HG03175 (cell line): ENCODE data around the gene ERP27.

Experiments used
- ATAC-seq: cut with Tn5 transposase; IDR thresholded peaks from one replicate; pipeline ENCODE4 v1.9.1; 2021; ENCODE audit warnings: mild to moderate bottlenecking, moderate library complexity; ENCODE audit not compliant: unreplicated experiment

ERP27 gene

GRCh38 chr12:14937014-14937413 lies 1.3 kb downstream of the ERP27 start:
- no peak for ATAC-seq

DNA sequence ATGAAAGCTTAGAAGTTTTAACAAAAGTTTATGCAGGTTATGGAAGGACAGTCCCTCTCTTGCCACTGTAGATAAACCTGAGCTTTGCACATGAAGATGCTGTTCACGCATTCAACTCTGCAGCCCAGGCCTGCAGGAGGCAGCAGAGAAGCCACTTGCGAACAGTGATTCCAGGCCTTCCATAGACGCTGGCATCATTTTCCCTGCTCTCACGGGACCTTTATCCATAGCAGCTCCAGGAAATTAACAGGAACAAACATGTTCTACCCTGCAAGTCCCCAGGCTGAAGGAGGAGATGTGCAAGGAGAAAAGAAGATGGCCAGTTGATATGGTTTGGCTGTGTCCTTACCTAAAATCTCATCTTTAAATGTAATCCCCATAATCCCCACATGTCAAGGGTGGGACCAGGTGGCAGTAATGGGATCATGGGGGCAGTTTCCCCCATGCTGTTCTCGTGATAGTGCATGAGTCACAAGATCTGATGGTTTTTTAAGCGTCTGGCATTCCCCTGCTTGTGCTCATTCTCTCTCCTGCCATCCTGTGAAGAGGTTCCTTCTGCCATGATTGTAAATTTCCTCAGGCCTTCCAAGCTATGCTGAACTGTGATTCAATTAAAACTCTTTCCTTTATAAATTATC lies 2.0 kb downstream of the ERP27 start:
- no peak for ATAC-seq

DNA sequence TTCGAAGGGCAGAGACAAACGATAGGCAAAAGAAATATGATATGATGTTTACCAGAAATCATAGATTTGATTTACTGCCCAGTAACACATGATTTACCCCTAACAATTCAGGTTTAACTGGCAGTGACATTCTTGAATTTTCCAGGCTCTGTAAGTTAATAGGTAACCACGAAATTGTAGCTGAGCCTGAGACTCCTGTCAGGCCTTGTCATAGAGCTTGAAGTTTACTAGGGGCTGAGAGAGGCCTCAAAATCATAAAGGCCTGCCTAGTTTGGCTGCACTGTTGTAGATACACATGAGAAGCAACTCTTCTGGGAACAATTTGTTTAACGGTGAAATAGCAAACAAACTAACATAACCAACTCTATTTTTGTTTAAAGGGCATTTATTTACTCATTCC lies 3.3 kb downstream of the ERP27 start:
- ATAC-seq = no peak

DNA sequence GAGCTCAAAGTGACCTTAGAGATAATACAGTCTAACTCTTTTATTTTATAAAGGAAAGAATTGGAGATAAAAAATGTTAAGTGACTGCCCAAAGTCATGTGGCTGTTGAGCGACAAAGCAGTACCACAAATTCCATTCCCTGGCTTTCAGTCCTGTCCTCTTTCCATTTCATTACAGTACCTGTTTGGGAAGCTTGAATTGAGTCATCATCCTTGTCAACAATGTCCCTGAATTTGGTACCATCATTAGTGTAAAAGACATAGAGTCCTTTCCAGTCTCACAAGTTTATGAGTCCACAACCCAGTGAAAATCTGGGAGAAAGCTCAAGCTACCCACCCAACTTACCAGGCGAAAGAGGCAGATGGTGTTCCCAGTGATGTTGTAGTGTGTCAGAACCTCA lies 3.8 kb downstream of the ERP27 start:
- no peak for ATAC-seq

DNA sequence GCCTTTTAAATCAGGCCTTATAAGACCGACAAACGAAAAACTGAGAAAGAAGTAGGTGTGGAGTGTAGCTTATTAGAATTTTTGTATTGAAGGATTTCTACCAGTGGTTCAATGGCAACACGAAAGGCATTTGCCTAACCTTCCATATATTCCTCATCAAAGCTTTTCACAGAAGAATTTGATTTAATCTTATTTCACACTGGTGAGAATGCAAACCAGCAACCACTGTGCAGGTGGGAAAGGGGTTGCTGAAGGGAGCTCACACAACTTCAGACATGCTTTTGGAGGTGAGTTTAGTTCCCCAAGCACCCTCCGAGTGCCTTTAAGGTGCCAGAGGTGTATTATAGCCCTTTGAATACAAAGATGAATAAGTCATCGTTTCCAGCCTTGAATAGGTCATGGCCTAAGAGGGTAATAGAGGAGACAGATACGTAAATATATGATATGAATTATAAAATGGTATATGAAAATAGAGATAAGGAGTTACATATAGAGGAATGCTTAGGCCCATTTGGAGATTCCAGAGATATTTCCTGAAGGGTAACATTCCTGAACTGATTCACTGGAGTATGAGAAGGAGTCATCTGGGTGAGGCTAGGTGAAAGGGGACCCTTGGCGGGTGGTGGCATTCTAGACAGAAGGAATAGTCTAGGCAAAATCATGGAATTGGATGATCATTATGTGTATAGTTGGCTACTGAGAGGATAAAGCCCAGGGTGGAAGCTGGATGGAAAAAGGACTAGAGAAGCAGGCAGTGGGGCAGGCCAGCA lies 6.4 kb downstream of the ERP27 start:
- ATAC-seq = no peak

DNA sequence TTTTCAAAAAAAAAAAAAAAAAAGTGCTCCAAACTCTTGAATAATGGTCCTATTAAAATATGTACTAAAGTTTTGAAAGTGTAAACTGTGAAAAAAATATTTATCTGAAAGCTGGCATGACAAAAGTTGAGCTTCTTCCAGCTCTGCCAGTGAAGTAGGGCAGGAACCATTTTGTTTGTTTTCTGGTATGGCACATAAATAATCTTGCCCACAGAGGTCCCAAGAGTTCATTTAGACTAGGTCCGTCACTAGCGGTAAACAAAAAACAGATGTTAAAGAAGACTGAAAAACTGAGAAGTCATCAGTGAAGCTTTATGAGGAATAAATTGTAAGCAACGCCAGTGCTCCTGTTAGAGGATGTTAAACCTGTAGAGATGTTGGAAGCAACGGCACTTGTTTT lies 7.0 kb downstream of the ERP27 start:
- ATAC-seq = no peak

GRCh38 chr12:14930299-14930698 lies 8.0 kb downstream of the ERP27 start:
- ATAC-seq = no peak

DNA sequence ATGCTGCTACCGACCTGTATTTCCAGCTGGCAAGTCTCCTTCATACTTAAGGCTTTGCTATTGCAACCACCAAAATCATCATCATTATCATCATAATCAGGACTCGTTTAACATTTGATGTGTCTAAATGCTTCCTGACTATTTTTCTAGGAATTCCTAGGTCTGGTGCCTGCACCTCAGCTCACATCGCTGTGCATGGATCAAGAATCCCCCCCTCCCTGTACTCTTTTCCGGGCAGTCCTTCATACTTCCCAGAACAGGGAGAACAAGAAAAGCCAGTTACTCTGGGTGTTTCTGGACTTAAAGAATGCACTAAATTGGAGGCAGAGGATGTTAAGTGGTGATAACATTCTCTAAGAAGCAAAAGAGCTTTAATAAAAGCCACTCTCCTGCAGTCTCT lies 9.4 kb downstream of the ERP27 start:
- no peak for ATAC-seq

DNA sequence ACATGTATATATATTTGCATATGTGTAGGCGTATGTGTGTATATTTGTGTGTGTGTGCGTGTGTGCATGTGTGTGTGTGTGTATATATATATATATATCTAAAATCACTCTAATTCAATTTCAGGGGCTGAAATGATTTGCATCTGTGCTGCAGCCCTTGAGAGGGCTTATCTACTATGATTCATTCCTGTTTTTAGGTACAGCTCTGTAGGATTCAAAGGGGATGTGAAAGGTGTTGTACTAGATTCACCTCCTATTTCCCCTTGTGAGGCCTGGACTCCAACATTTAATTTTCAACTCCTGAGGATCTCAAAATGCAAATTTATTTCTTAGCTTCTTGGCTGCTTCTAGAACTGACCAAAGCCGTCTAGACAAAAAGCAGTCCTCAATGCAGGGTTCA lies 11.1 kb downstream of the ERP27 start:
- no peak for ATAC-seq

- no peak for ATAC-seq
Observed at GRCh38 chr12:14924541-14924940, 13.8 kb downstream of the ERP27 start.

DNA sequence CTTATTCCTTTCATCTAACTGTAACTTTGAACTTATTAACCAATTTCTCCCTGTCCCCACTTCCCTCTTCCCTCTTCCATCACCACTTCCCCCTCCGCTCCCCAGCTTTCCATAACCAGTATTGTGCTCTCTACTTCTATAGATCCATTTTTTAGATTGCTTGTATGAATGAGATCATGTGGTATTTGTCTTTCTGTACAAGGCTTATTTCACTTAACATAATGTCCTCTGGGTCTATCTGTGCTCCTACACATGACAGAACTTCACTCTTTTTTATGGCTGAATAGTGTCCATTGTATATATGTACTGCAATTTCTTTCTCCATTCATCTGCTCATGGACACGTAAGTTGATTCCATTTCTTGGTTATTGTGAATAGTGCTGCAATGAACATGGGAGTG lies 14.4 kb downstream of the ERP27 start:
- no peak for ATAC-seq

GRCh38 chr12:14921218-14921617 lies 17.1 kb downstream of the ERP27 start:
- ATAC-seq = peak; percentile 64

DNA sequence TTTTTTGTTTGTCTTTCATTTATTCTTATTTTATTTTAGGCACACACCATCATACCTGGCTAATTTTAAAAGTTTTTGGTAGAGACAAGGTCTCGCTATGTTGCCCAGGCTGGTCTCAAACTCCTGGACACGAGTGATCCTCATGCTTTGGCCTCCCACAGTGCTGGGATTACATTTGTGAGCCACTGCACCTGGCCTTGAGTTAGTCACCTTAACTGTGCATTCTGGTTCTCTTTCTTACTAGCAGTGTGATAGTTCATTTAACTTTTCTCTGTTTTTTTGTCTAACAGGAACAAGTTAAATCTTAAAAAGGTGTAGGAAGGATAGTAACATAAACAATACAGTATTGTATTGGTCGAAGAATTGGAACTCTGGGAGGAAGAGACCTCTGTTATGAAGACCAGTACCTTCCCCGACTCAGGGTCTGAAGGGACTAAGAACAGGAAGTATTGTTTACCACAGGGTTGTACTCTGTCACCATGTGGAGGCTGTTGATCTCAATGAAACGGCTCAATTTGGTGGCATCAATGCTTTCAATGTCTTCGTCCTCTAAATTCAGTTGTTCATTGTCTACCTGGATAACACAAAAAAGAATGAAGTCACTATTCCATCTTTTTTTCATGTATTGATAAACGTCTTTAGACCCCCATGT lies 17.7 kb downstream of the ERP27 start:
- peak; percentile 69 for ATAC-seq

DNA sequence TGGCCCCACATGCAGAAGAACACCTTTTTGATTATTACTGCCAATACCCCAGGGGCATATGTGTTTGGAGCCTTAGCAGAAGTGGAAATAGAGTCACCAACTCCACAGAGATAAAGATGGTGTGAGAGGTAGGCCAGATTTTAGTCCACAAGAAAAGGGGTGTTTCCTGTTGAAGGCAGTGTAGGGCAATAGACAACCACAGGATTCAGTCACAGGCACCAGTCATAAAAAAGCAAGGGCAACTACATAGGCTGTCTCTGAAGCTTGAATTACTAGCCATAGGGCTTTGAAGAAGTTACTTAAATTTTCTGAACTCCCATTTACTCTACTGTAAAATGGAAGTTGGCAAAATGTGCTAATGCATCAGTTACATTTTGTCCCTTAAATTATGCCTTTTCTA lies 18.9 kb downstream of the ERP27 start:
- ATAC-seq = no peak

GRCh38 chr12:14915736-14916135 lies 22.6 kb downstream of the ERP27 start:
- no peak for ATAC-seq

DNA sequence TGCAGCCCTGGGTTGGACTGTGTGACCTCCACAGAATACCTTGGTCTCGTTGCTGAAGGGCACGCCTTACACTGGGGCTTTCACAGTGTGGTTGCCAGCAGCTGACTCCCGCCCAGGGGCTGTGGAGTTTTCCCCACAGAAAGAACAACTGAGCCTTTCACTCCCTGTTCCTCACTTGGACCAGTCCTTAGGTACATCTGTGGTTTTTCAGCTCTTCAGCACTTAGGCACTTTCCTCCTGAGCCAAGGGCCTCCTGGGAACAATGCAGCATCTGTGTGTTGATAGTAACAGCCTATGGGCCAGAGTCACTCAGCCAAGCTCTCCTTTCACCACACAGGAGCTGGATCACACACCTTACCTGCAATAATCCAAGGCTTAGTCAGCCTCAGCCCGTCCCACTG lies 25.0 kb downstream of the ERP27 start:
- no peak for ATAC-seq

DNA sequence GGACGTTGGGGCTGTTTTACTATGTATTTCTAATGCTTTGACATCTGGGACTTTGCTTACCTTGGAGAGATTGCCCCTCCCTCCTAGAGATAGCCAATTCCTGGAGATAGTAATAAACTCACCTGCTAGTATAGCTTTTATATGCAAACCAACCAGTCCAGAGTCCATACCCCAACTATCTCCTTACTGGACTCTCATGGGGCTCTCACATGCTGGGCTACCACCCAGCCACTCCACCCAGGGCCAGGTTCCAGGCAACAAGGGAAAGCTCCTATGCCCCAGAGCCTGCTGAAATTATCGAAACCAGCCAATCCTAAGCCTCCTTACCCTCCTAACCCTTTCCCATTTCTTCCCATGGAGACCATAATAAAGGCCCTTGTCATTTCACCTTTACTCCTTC lies 27.2 kb downstream of the ERP27 start:
- no peak for ATAC-seq

DNA sequence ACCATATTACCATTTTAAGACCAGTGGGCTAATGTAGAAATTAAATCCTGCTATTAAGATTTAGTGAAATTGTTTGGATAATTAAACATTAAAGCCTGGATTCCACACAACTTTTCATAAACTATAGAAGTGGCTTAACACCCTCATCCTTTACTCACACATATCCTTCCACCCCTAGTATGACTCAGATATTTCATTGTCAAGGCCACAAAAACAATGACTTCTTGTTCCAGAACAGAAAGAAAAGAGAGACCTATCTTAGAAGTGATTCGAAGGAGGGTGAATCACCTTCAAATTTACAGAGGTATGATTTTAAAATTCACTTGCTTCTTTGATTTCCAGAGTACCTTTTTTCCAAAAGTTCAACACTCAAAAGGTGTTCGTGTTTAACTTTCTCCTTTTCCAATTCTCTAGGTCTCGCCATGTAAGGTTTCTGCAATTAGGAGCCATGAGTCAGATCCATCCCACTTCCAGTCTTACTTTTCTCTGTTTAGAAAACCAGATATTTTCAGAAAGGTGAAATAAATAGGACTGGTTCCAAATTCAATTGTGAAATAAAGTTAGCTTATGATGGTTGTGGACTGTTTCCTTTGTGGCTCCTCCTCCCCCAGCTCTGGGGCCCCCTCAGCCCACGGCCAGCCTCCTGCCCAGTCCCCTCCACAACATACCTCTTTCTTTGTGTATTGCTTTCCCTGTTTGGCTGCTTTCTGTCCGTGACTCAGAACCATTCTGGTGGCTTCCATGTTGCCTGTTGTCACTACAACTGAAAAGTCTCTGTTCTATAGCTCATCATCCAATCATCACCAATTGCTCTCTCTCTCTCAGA lies 28.0 kb downstream of the ERP27 start:
- ATAC-seq = no peak

- ATAC-seq = no peak
Observed at GRCh38 chr12:14907953-14908352, 30.4 kb downstream of the ERP27 start.

DNA sequence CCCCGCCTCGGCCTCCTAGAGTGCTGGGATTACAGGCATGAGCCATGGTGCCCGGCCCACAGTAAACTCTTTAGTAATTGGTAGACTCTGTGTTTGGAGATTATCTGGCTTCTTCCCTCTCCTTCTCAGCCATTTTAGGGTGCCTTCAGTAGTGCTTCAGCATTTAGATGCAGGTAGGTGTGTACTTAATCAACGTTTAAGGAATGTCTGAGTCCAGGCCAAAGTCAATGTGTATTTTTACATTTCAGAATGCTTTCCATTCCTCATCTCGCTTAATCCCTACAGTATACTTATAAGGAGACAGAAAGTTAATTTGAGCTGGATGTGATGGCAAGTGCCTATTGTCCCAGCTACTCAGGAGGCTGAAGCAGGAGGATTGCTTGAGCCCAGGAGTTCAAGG lies 32.2 kb downstream of the ERP27 start:
- no peak for ATAC-seq

GRCh38 chr12:14905269-14906004 lies 32.9 kb downstream of the ERP27 start:
- no peak for ATAC-seq
